Measurements from ENCODE around the gene HOXB5. TPM values are rescaled to one million over a fixed set of nuclear protein-coding genes. Genes with fewer than 3 reads are reported as not detected.
A peak's percentile ranks its signal among the peaks of the same experiment; 100 is the strongest.

HOXB5 gene
- total and polyA plus RNA-seq, 2 donors (not counting 1 experiment from before 2014, with no cell fraction given) = not detected

DNA sequence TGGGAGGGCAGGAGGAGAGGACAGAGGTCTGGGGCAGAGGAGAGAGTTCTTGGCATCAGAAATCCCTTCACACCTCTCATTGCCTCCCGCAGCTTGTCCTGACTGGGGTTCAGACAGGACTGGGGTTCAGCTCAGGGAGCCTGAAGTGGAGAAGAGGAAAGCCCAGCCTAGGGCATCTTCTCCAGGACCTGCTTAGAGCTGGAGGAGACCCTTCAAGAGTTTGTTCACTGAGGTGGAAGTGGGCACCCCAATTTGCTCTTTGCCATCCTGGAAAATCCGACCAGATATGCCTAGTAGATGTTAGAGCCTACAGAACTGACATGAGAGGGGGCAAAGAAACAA, 5.5 kb downstream of the HOXB5 start:
- ATAC-seq (ENCODE audit: low read depth) (no peak), DNase-seq (no peak)
- H3K4me2 ChIP-seq (replicated peaks; ENCODE audit: low read depth, low read length, poor library complexity, severe bottlenecking) = no peak overlapping the region
- H3K27ac Mint-ChIP-seq = no peak overlapping the region
- no peak overlapping the region for H3K4me3 Mint-ChIP-seq
- CTCF ChIA-PET = interaction anchor here (0.9 to 3.2 kb wide), 10 partner anchors 9 to 328 kb away, joined by 3 to 13 read pairs (median 4); no protein-coding TSS in a partner anchor
- peaks cover 4% of the 10 kb centered on the region for H4K20me1 ChIP-seq (ENCODE audit: control insufficient read depth, insufficient read depth, low read length, poor library complexity, severe bottlenecking)
- peaks cover 0 to 100% (median 87%) of the 10 kb centered on the region in 4 experiments for H3K27me3 ChIP-seq (replicated peaks in 1 of 4; ENCODE audit: control extremely low read depth in 1 of 4, control insufficient read depth in 3 of 4, insufficient read depth in 4 of 4, low read length in 3 of 4)
- H3K4me3 ChIP-seq (ENCODE audit: control extremely low read depth in 1 of 5, extremely low read depth in 1 of 5, insufficient read depth in 1 of 5, low read depth in 2 of 5, low read length in 4 of 5) = no peak overlapping the region
- no peak overlapping the region for H2AFZ ChIP-seq (ENCODE audit: insufficient read depth, low read depth, low read length, poor library complexity, severe bottlenecking)
- H3K4me1 Mint-ChIP-seq = peaks cover 40% of the 10 kb centered on the region
- H3K27ac ChIP-seq (ENCODE audit: low read length in 2 of 2) = no peak overlapping the region
- POLR2A ChIA-PET = no interaction called here
- TF ChIP-seq EZH2 (IDR thresholded peaks at IDR 0.05; ENCODE audit: borderline replicate concordance, insufficient read depth, low read depth, low read length, poor library complexity, severe bottlenecking) = no peak
- no peak for TF ChIP-seq CTCF (IDR thresholded peaks at IDR 0.05)
- intact Hi-C loops (cut with micrococcal nuclease) = no loop called here
- H3K4me1 ChIP-seq (ENCODE audit: control insufficient read depth in 2 of 2, insufficient read depth in 2 of 2, low read length in 2 of 2) = peaks cover 44 to 55% of the 10 kb centered on the region in 2 donors
- H3K9me3 ChIP-seq (ENCODE audit: control extremely low read depth in 1 of 3, control insufficient read depth in 2 of 3, insufficient read depth in 1 of 3, low read length in 2 of 3) = peaks cover 0 to 9% (median 0%) of the 10 kb centered on the region in 3 donors
- peaks cover 96% of the 10 kb centered on the region for H3K27me3 Mint-ChIP-seq
- no peak overlapping the region for H3K9ac ChIP-seq (ENCODE audit: low read length)
- no peaks in the 10 kb centered on the region for H3K9me3 Mint-ChIP-seq (ENCODE audit: insufficient read depth)
- WGBS (ENCODE audit: insufficient coverage) = 23% methylated on average over 1 of the region's 2 CpGs
- no peaks in the 10 kb centered on the region for H3K36me3 ChIP-seq (replicated peaks in 1 of 2; ENCODE audit: control extremely low read depth in 1 of 2, control insufficient read depth in 1 of 2, extremely low read depth in 1 of 2, insufficient read depth in 2 of 2, low read length in 1 of 2)
- H3K79me2 ChIP-seq (ENCODE audit: control insufficient read depth, insufficient read depth, low read length) = no peaks in the 10 kb centered on the region

- Histone ChIP-seq H3K36me3 (replicated peaks in 1 of 2; ENCODE audit: control extremely low read depth in 1 of 2, control insufficient read depth in 1 of 2, extremely low read depth in 1 of 2, insufficient read depth in 2 of 2, low read length in 1 of 2) (no peaks in the 10 kb centered on the region), H3K27me3 (replicated peaks in 1 of 4; ENCODE audit: control extremely low read depth in 1 of 4, control insufficient read depth in 3 of 4, insufficient read depth in 4 of 4, low read length in 3 of 4) (peaks cover 0 to 100% (median 87%) of the 10 kb centered on the region in 4 experiments), H4K20me1 (ENCODE audit: control insufficient read depth, insufficient read depth, low read length, poor library complexity, severe bottlenecking) (peaks cover 4% of the 10 kb centered on the region), H3K9ac (ENCODE audit: low read length) (no peak overlapping the region), H3K9me3 (ENCODE audit: control extremely low read depth in 1 of 3, control insufficient read depth in 2 of 3, insufficient read depth in 1 of 3, low read length in 2 of 3) (peaks cover 0 to 13% (median 0%) of the 10 kb centered on the region in 3 donors), H3K4me2 (replicated peaks; ENCODE audit: low read depth, low read length, poor library complexity, severe bottlenecking) (no peak overlapping the region), H3K4me3 (ENCODE audit: control extremely low read depth in 1 of 5, extremely low read depth in 1 of 5, insufficient read depth in 1 of 5, low read depth in 2 of 5, low read length in 4 of 5) (no peak overlapping the region), H3K4me1 (ENCODE audit: control insufficient read depth in 2 of 2, insufficient read depth in 2 of 2, low read length in 2 of 2) (peaks cover 41 to 55% of the 10 kb centered on the region in 2 donors), H3K27ac (ENCODE audit: low read length in 2 of 2) (no peak overlapping the region), H2AFZ (ENCODE audit: insufficient read depth, low read depth, low read length, poor library complexity, severe bottlenecking) (no peak overlapping the region), H3K79me2 (ENCODE audit: control insufficient read depth, insufficient read depth, low read length) (no peaks in the 10 kb centered on the region)
- peak; percentile 18 for DNase-seq
- intact Hi-C loops (cut with micrococcal nuclease) = no loop called here
- ChIA-PET CTCF (interaction anchor here (0.6 to 3.2 kb wide), 12 partner anchors 10 to 327 kb away, joined by 3 to 13 read pairs (median 3); no protein-coding TSS in a partner anchor), POLR2A (no interaction called here)
- H3K4me1 Mint-ChIP-seq = peaks cover 38% of the 10 kb centered on the region
- H3K27ac Mint-ChIP-seq = peak overlapping the region; percentile 37
- H3K27me3 Mint-ChIP-seq = peaks cover 96% of the 10 kb centered on the region
- peak overlapping the region; percentile 7 for H3K4me3 Mint-ChIP-seq
- TF ChIP-seq CTCF (IDR thresholded peaks at IDR 0.05) (no peak), EZH2 (IDR thresholded peaks at IDR 0.05; ENCODE audit: borderline replicate concordance, insufficient read depth, low read depth, low read length, poor library complexity, severe bottlenecking) (no peak)
- ATAC-seq (ENCODE audit: low read depth) = no peak
- WGBS (ENCODE audit: insufficient coverage) = 32% methylated on average over 5 of the region's 5 CpGs
- no peaks in the 10 kb centered on the region for H3K9me3 Mint-ChIP-seq (ENCODE audit: insufficient read depth)
Observed at GRCh38 chr17:48587276-48588073, 6.1 kb downstream of the HOXB5 start.
